HG02852 (cell line): ENCODE data around the gene ZMAT1.
A peak's percentile ranks its signal among the peaks of the same experiment; 100 is the strongest.
"Not testable (repeated sequence)": the region's sequence is repeated elsewhere in the genome, so short reads cannot be mapped to it uniquely, and the experiment has no call there.

Experiments
- ATAC-seq: cut with Tn5 transposase; IDR thresholded peaks from one replicate; pipeline ENCODE4 v1.9.1; 2021; ENCODE audit warnings: mild to moderate bottlenecking, moderate library complexity; ENCODE audit not compliant: unreplicated experiment

Gene ZMAT1

DNA sequence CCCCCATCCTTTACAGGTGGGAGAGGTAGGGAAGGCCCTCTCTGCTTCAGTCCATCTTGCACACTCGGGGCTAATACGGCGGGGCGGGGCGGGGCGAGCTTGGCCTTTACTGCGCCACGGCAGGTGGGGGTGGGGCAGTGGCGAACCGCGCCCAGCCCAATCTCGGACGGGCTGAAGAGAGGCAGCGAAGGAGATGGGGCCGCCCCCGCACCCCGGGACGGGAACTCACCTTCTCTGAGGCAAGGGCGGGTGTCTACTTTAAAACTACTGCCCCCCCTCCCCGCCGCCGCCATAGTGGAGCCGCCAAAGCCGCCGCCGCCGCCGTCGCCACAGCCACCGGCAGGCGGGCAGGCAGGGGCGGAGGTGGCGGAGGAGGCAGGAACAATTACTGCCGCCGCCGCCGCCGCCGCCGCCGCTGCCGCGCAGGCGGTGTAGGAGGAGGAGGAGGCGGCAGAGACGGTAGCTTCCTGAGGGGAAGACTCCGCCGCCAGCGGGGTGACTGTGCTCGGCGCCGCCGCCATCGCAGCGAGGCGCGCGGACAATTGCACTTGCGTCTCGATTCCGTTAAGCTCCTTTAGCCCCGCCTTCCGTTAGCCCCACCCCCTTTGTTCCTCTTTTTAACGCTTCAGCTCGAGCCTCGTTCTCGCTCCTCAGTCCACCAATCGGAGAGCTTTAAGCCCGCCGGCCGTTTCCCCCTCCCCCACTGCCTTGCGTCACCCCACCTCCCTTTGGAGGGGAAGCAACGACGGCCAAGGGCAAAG, at the start of gene ZMAT1:
ZMAT1 (minus strand) TSS at position 540 of the 761 bp plus-strand sequence; CDS start at position 521, 19 bp downstream.
- ATAC-seq = peak; percentile 91

DNA sequence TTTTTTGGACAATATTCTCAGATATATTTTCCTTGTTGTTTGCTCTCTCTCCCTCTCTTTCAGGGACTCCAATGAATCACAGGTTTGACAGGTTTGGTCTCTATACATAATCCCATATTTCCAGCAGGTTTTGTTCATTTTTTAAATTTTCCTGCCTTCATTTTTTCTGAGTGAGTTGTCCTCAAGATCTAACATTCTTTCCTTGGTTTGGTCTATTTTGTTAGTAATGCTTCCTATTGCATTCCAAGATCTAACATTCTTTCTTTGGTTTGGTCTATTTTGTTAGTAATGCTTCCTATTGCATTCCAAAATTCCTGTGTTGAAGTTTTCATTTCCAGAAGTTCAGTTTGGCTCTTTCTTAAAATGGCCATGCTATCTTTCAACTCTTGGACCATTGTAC, 45.3 kb upstream of the ZMAT1 start:
- no peak for ATAC-seq

DNA sequence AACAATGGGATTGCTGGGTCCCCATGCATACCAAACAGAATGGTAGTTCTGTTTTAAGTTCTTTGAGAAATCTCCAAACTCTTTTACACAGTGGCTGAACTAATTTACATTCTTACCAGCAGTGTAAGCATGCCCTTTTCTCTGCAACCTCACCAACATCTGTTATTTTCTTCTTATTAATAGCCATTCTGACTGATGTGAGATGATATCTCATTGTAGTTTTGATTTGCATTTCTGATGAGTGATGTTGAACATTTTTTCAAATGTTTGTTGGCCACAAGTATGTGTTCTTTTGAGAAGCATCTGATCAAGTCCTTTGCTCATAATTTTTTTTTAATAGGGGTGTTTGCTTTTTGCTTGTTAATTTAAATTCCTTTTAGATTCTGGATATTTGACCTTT, 41.2 kb upstream of the ZMAT1 start:
- no peak for ATAC-seq

DNA sequence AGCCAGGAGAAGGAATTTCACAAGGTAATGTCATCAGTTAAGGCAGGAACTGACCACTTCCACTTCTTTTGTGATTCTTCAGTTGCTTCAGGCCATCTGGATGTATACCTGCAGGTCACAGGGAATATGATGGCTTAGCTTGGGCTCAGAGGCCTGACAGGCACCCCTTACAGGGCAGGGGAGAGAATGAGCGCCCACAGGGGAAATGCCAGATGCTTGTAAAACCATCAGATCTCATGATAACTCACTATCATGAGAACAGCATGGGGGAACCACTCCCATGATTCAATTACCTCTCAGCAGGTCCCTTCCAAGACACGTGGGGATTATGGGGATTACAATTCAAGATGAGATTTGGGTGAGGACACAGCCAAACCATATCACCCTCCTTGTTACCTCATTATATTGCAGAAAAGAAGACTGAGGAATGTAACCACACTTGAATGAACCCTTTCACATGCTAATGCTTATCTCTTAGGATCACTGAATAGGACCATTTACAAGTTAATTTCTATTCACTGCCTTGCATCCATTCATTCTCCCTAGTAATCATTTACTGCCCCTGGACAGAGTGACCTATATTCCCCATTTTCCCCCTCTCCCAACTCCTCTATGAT, 33.2 kb upstream of the ZMAT1 start:
- ATAC-seq = not testable (repeated sequence)

DNA sequence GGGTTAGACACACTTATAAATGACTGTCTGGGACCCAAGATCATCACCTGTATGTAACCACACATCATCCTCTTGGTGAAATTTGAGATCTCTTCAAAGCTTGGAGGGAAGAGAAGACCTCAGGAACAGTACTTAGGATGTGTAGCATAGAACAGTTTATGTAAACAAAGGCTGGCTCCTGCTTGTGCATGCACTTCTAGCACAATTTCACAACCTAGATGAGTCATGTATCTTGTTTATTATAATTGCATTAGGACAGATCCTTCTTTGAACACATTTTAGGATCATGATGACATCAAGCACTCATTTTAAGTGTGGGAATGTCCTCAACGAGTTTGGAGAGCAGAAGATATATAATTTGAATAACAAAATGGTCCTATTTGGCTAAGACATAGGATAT, 26.3 kb upstream of the ZMAT1 start:
- no peak for ATAC-seq

DNA sequence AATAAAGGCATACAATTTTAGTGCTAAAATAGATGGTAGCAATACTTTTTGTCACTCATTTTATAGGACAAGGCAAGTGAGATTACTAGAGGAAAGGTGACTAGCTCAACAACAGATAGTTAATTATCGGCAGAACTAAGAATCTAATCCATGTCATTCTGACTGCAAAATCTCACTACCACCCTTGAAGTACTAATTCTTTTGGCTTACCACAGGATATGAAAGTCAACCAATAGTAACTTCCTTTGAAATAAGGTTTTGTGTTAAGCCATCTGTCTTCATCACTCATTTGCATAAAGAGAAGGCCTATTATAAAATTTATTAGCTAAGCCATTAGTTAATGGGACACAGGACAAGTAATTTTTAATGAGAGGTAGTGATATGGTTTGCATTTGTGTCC, 25.3 kb upstream of the ZMAT1 start:
- no peak for ATAC-seq

DNA sequence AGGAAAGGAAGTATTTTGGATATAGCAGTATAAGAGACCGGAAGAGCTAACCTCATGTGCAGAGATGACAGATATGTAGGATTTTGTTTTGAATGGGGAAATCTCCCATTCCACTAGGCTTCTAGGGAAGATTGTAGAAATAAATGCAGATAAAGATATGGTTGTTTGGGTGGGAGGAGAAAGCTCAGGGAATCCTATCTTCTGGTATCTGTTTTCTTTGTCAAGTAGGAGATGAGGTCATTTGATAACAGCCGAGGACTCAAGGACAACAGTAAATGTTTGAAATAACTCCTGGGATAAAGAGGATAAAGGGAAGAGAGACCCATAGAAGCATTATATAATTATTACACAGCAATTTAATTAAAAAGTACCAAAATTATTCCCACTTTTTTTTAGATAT, 24.7 kb upstream of the ZMAT1 start:
- no peak for ATAC-seq

DNA sequence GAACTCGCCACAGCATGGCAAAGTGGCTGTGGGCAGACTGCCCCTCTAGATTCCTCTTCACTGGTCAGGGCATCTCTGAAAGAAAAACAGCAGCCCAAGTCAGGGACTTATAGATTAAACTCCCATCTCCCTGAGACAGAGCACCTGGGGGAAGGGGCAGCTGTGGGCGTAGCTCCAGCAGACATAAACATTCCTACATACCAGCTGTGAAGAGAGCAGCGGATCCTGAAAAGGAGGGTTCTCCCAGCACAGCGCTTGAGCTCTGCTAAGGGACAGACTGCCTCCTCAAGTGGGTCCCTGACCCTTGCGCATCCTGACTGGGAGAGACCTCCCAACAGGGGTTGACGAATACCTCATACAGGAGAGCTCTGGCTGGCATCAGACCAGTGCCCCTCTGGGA, 18.8 kb upstream of the ZMAT1 start:
- no peak for ATAC-seq

DNA sequence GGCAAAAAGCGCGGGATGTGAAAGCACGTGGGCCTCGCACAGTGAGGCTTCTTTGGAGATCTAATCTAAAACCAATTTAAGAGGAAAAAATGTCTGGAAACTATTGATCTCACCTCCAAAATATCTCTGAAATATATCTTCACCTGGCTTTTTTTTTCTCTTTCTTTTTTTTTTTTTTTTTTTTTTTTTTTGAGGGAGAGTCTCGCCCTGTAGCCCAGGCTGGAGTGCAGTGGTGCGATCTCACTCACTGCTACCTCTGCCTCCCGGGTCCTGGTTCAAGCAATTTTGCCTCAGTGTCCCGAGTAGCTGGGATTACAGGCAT, 383 bp upstream of the ZMAT1 start:
- ATAC-seq = no peak

DNA sequence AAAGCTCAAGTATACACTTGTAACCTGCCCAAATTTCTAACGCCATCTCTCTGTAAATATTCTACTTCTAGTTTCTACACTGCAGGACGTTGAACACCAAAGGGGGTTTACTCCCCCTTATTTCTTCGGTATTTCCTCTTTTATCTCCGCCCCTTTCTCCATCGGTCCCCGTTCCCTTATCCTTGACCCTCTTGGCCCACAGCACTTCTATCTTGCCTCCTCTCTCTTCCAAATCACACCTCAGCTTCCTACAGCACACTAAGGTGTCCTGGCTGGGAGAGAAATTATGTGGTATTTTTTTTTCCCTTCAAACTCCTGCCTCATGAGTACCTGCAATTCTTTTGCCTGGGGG, 715 bp downstream of the ZMAT1 start:
- peak; percentile 8 for ATAC-seq

DNA sequence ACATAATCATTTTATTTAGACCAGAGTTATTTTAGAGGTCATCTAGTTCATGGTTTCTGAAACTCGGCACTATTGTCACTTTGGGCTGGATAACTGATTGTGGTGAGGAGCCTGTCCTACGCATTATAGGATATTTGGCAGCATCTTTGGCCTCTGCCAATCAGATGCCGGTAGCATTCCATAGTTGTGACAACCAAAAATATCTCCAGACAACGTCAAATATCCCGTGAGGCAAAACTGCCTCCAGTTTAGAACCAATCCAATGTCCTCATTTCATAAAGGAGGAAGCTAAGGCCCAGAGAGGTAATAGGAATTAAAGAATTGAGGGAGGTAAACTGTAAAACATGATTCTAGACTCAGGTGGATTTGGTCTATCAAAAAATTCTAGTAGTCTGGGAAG, 6.1 kb downstream of the ZMAT1 start:
- no peak for ATAC-seq

DNA sequence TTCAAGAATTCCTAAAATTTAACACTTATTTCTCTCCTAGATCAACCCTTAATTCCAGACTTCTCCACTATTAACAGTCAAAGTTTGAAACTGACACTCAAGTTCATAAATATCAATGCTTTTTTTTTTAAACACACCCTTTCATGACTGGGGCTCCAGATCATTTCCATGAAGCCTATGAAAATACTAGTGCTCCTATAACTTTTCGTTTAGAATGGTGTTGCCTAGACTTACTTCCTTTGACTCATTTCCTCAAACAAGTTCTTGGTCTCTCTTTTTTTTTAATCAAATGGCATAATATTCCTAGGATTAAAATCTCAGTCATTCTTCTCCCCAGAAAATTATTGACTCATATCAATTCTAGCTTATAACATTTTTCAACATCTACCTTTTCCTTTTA, 13.1 kb downstream of the ZMAT1 start:
- ATAC-seq = no peak

DNA sequence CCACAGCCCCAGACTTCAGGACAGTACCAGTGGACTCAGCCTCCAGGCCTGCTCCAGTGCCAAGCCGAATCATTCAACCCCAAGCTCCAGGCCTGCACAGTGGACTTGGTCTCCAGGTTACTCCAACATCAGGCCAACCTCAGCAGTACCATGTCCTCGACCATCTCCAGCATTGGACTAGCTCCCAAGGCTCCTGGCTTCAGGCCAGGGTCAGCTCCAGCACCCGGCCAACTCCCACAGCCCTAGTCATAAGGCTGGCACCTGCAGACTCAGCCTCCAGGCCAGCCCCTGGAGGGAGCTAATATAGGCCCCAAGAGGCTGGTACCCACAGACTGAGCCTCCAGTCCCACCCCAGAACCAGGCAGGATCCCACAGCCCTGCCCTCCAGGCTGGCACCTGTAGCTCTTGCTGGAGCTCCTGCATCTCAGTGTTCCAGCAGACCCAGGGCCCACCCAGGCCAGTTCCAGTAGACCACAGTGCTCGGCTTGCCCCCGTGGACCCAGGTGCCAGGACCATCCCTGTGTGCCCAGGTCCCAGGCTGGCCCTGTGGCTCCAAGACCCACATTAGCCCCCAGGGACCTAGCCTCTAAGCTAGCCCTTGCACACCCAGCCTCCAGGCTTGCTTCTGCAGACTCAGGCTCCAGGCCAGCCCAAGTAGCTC, 25.6 kb downstream of the ZMAT1 start:
- no peak for ATAC-seq

DNA sequence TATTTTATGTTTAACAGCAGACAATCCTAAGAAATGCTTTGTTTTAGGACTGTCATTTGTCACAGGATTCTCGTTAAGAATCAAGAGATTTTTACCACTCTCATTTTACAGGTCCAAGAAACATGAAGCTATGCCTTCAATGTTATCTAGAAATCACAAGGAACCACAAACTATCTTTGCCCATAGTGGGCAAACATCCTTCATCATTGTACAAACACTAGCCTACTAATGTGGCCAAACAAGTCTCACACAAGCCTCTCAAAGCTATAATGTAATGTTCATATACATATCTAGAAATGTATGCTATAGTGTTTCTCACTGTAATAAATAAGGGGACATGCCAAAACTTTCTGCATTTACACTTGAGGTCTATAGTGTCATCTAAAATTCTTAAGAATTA, 26.8 kb downstream of the ZMAT1 start:
- ATAC-seq = no peak
